Adrenal gland (tissue), 12 donors: Measurements from ENCODE around the gene ATG10. TPM values are rescaled to one million over a fixed set of nuclear protein-coding genes. Genes with fewer than 3 reads are reported as not detected.

Source experiments
- DNase-seq, 7 donors: peaks; one replicate each; pipeline ENCODE4 v3.0.0-alpha.2; 2019 to 2020
- H3K27ac ChIP-seq, 5 donors: fragments of 200-600 bp; sonication (generic) in 4 of 5; 1 replicate in 3 of 5; 2 replicates in 2 of 5; pipeline versions ENCODE4 v1.5.1 to v1.8.0; 2016 to 2020; ENCODE audit warnings: mild to moderate bottlenecking in 1 of 5
- H3K27me3 ChIP-seq: fragments of 200-600 bp; 2 replicates; pipeline ENCODE4 v1.8.0; 2021
- H3K36me3 ChIP-seq, 2 donors: fragments of 200-600 bp; replicated peaks in 1 of 2; 1 replicate in 1 of 2; 2 replicates in 1 of 2; pipeline versions ENCODE4 v1.5.1 to v1.8.0; 2018 to 2022
- H3K4me1 ChIP-seq, 2 donors: fragments of 200-600 bp; replicated peaks in 1 of 2; 1 replicate in 1 of 2; 2 replicates in 1 of 2; pipeline versions ENCODE4 v1.5.1 to v1.8.0; 2018 to 2021
- H3K4me3 ChIP-seq, 4 donors: fragments of 200-600 bp; sonication (generic) in 3 of 4; one replicate each; pipeline ENCODE4 v1.5.1; 2016 to 2018
- H3K9me3 ChIP-seq, 3 donors: fragments of 200-600 bp; sonication (generic) in 1 of 3; replicated peaks in 1 of 3; 1 replicate in 2 of 3; 2 replicates in 1 of 3; pipeline versions ENCODE4 v1.5.1 to v1.8.0; 2016 to 2021
- CTCF ChIP-seq, 6 experiments: fragments of 450-650 bp in 4 of 6; fragments of 200-600 bp in 2 of 6; sonication (generic) in 1 of 6; IDR thresholded peaks; 1 replicate in 5 of 6; 2 replicates in 1 of 6; pipeline versions ENCODE4 v1.5.1 to v1.8.0; 2016 to 2021; ENCODE audit warnings: antibody characterized with exemption in 6 of 6, mild to moderate bottlenecking in 2 of 6, moderate library complexity in 1 of 6
- POLR2A ChIP-seq, 2 donors: fragments of 450-650 bp; IDR thresholded peaks; one replicate each; pipeline ENCODE4 v1.6.1; 2017; ENCODE audit warnings: antibody characterized with exemption in 2 of 2, mild to moderate bottlenecking in 2 of 2, moderate library complexity in 1 of 2
- WGBS, 4 donors: extraction: QIAGEN DNeasy Blood & Tissue Kit in 2 of 4; methylation state at CpG; one replicate each; pipeline versions ENCODE4 v1.1.5 to v1.1.7; 2013 to 2017; 5-methylcytosine and 5-hydroxymethylcytosine counted together
- intact Hi-C, 2 donors: fragments of 100-400 bp; cut with DNase I; formaldehyde crosslinking; loops; one replicate each; pipeline versions ENCODE4 v1.14.1 to v1.15.0; 2022 to 2023
- polyA plus RNA-seq, 3 donors: library from polyadenylated mRNA; stranded (reverse); fragments of 200-250 nt in 2 of 3; fragments of 350-450 nt in 1 of 3; fragmentation: Illumina TruSeq in 1 of 3; extraction: RNeasy Lipid Tissue Mini Kit (QIAGEN cat#74804) in 1 of 3; gene quantifications; one replicate each; pipeline ENCODE4 v1.2.3, GENCODE V29; 2013 to 2014
- total RNA-seq, 9 donors: library from RNA; depleted of rRNA in 4 of 9; stranded (reverse); fragments of >200 nt in 4 of 9; fragments of 120-200 nt in 1 of 9; fragmentation: NEBNext Ultra II Directional in 1 of 9; extraction: Animal tissue kit (Norgen Biotek cat#: 25700) in 1 of 9; gene quantifications; one replicate each; pipeline versions ENCODE4 v1.1.0 to v1.2.4, GENCODE V29; 2013 to 2023
- donor health status: healthy with polysubstance abuse.
- donor health status: Bipolar disorder and iron deficiency.
- donor health status: DM: yes; HTN: yes; CAD: no.
- donor health status: DM: no; HTN: no; CAD: no.
- donor health status: DM: no; HTN: no; CAD: no.
- donor health status: DM: yes; HTN: yes; CAD: no.

ATG10 gene
- total and polyA plus RNA-seq, 12 donors = 4.0 to 15.1 (median 7.1) TPM

GRCh38 chr5:82287625-82288024 lies 315.8 kb downstream of the ATG10 start:
- Histone ChIP-seq H3K9me3 (no peaks in the 10 kb centered on the region), H3K27me3 (no peaks in the 10 kb centered on the region), H3K4me3 (no peak overlapping the region), H3K4me1 (no peaks in the 10 kb centered on the region), H3K36me3 (no peaks in the 10 kb centered on the region), H3K27ac (no peak overlapping the region)
- WGBS, 4 donors = 87 to 94% (median 93%) methylated on average over 3 of the region's 3 CpGs
- intact Hi-C loops = no loop called here
- TF ChIP-seq POLR2A (IDR thresholded peaks at IDR 0.05) = no peak
- no peak for TF ChIP-seq CTCF (IDR thresholded peaks at IDR 0.05)
- no peak for DNase-seq

DNA sequence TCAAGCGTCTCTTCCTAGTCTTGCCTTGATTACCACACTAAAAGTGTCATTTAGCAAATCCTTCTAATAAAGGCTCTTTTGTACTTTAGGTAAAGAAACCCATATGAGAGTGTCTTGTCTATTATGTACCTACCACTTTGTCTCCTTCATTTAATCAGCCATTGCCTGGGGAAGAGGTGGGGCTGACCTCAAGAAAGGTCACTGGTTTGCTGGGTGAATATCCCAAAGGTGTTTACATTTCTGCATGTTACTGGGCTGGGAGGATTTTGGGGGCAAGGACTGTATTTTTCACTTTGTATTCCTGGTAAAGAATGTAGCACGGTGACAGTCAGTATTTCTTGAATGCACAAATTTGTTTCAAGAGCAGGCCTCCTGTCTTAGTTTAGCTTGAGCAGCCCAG lies 318.2 kb downstream of the ATG10 start:
- intact Hi-C loops = no loop called here
- Histone ChIP-seq H3K27me3 (no peaks in the 10 kb centered on the region), H3K4me3 (no peak overlapping the region), H3K36me3 (no peaks in the 10 kb centered on the region), H3K27ac (no peak overlapping the region), H3K9me3 (no peaks in the 10 kb centered on the region), H3K4me1 (no peaks in the 10 kb centered on the region)
- no peak for DNase-seq
- TF ChIP-seq POLR2A (IDR thresholded peaks at IDR 0.05) (no peak), CTCF (IDR thresholded peaks at IDR 0.05) (no peak)
- WGBS, 4 donors = 81 to 100% (median 94%) methylated on average over 2 of the region's 2 CpGs

DNA sequence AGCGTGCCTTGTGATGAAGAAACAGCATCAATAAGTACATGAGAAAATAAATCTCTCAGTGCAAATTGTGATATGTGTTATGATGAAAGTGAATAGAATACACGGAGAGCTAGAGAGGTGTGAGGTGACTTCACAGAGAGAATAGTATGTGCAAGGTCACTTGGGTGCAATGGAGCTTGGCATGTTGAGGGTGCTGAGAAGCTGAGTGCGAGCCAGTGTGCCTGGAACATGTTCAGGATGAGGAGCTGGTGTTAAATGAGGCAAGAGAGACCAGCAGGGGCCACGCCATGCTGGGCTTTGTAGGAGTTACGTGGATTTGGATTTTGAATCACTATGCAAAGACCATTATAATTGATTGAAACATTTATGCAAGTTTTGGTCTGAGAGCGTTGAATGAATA lies 319.1 kb downstream of the ATG10 start:
- no peak overlapping the region for H3K4me3 ChIP-seq
- H3K27ac ChIP-seq = no peak overlapping the region
- DNase-seq = no peak
- no peaks in the 10 kb centered on the region for H3K9me3 ChIP-seq
- WGBS, 4 donors = 80 to 97% (median 92%) methylated on average over 5 to 6 of the region's 6 CpGs
- no peaks in the 10 kb centered on the region for H3K27me3 ChIP-seq
- intact Hi-C loops = no loop called here
- H3K36me3 ChIP-seq = no peaks in the 10 kb centered on the region
- no peak for TF ChIP-seq POLR2A (IDR thresholded peaks at IDR 0.05)
- TF ChIP-seq CTCF (IDR thresholded peaks at IDR 0.05) = no peak
- H3K4me1 ChIP-seq = no peaks in the 10 kb centered on the region

DNA sequence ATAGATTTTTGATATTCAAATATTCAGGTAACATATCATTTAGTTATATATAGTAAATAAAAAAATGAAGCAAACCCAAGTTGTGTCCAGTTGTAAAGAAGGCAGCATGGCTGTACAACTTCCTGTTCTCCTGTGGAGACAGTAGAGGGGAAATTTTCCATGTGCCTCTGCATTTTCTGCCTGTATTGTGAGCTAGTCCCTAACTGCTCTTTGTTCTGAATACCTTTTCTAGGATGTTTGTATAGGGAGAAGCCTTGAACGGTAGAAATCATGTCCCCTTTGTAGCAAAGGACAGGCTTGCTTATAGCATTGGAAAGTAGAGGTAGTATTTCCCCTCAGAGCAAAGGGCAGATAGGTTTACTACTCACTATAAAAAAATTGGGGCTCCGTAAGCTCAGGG lies 319.6 kb downstream of the ATG10 start:
- 71 to 91% (median 81%) methylated on average over 2 of the region's 2 CpGs for WGBS, 4 donors
- no peak overlapping the region for H3K27ac ChIP-seq
- TF ChIP-seq CTCF (IDR thresholded peaks at IDR 0.05) = no peak
- TF ChIP-seq POLR2A (IDR thresholded peaks at IDR 0.05) = no peak
- no peaks in the 10 kb centered on the region for H3K27me3 ChIP-seq
- H3K9me3 ChIP-seq = no peaks in the 10 kb centered on the region
- intact Hi-C loops = no loop called here
- no peak overlapping the region for H3K4me3 ChIP-seq
- no peaks in the 10 kb centered on the region for H3K36me3 ChIP-seq
- DNase-seq = no peak
- H3K4me1 ChIP-seq = no peaks in the 10 kb centered on the region
